ENCODE data around the gene IGSF8.

The IGSF8 gene

GRCh38 chr1:160045653-160046052 lies 52.8 kb downstream of the IGSF8 start:
- Histone ChIP-seq H3K27me3 (ENCODE audit: low read depth, low read length) (peaks cover 32% of the 10 kb centered on the region), H3K9me3 (ENCODE audit: insufficient read depth, low read length) (no peaks in the 10 kb centered on the region), H3K9ac (ENCODE audit: low read length) (no peak overlapping the region), H3K4me3 (ENCODE audit: low read length) (no peak overlapping the region), H3K36me3 (replicated peaks; ENCODE audit: low read depth, low read length) (no peaks in the 10 kb centered on the region), H3K4me1 (ENCODE audit: low read length) (peaks cover 14% of the 10 kb centered on the region), H2AFZ (ENCODE audit: low read depth, low read length) (no peak overlapping the region), H3K27ac (ENCODE audit: low read length) (no peak overlapping the region), H3K4me2 (ENCODE audit: low read length) (no peak overlapping the region), H3K79me2 (ENCODE audit: low read length) (no peaks in the 10 kb centered on the region), H4K20me1 (ENCODE audit: insufficient read depth, low read length) (no peaks in the 10 kb centered on the region)
- no peak for TF ChIP-seq EZH2phosphoT487 (IDR thresholded peaks at IDR 0.05; ENCODE audit: low read depth)
- no peak for TF ChIP-seq CTCF (IDR thresholded peaks at IDR 0.05; ENCODE audit: low read depth, low read length)

GRCh38 chr1:160043543-160043942 lies 54.9 kb downstream of the IGSF8 start:
- TF ChIP-seq CTCF (IDR thresholded peaks at IDR 0.05; ENCODE audit: low read depth, low read length) = no peak
- TF ChIP-seq EZH2phosphoT487 (IDR thresholded peaks at IDR 0.05; ENCODE audit: low read depth) = no peak
- Histone ChIP-seq H2AFZ (ENCODE audit: low read depth, low read length) (no peak overlapping the region), H3K27ac (ENCODE audit: low read length) (no peak overlapping the region), H3K27me3 (ENCODE audit: low read depth, low read length) (peaks cover 22% of the 10 kb centered on the region), H3K9me3 (ENCODE audit: insufficient read depth, low read length) (no peaks in the 10 kb centered on the region), H3K4me2 (ENCODE audit: low read length) (no peak overlapping the region), H4K20me1 (ENCODE audit: insufficient read depth, low read length) (no peaks in the 10 kb centered on the region), H3K79me2 (ENCODE audit: low read length) (no peaks in the 10 kb centered on the region), H3K9ac (ENCODE audit: low read length) (no peak overlapping the region), H3K4me1 (ENCODE audit: low read length) (peaks cover 14% of the 10 kb centered on the region), H3K4me3 (ENCODE audit: low read length) (no peak overlapping the region), H3K36me3 (replicated peaks; ENCODE audit: low read depth, low read length) (no peaks in the 10 kb centered on the region)
